MCF 10A (cell line): Measurements from ENCODE around the gene AP3S2. TPM values are rescaled to one million over a fixed set of nuclear protein-coding genes. Genes with fewer than 3 reads are reported as not detected.

Experiments
- BruUV-seq: library from RNA; stranded (reverse); fragments of 400-500 nt; replicated peaks from 2 replicates; lab custom pipeline; 2021; lab: Mats Ljungman, UMichigan
- CTCF ChIA-PET: fragments of 300-600 bp; sonication (Branson Sonifier 250); formaldehyde crosslinking; extraction: SDS; loops from one replicate; lab custom pipeline; 2021; ENCODE audit warnings: antibody characterized with exemption, inconsistent platforms; lab: Yijun Ruan, JAX
- POLR2A ChIA-PET: fragments of 300-600, 350-650 bp; sonication (Branson Sonifier 250); formaldehyde crosslinking; extraction: SDS; loops from one replicate; lab custom pipeline; 2020; ENCODE audit warnings: antibody characterized with exemption, inconsistent platforms; lab: Yijun Ruan, JAX
- DNase-seq: peaks from one replicate; pipeline ENCODE4 v3.0.0-alpha.2; 2018; ENCODE audit not compliant: unreplicated experiment
- H3K27ac Mint-ChIP-seq: one replicate; pipeline ENCODE4 v1.8.0; 2022; ENCODE audit warnings: mild to moderate bottlenecking, low read depth, mixed read lengths; ENCODE audit not compliant: unreplicated experiment
- H3K27me3 Mint-ChIP-seq: one replicate; pipeline ENCODE4 v1.8.0; 2022; ENCODE audit warnings: mixed read lengths; ENCODE audit not compliant: insufficient read depth, unreplicated experiment
- H3K36me3 Mint-ChIP-seq: one replicate; pipeline ENCODE4 v1.8.0; 2022; ENCODE audit warnings: mild to moderate bottlenecking, moderate library complexity, mixed read lengths; ENCODE audit not compliant: insufficient read depth, unreplicated experiment
- H3K4me1 Mint-ChIP-seq: one replicate; pipeline ENCODE4 v1.8.0; 2022; ENCODE audit warnings: mixed read lengths; ENCODE audit not compliant: insufficient read depth, unreplicated experiment
- H3K4me3 Mint-ChIP-seq: one replicate; pipeline ENCODE4 v1.8.0; 2022; ENCODE audit warnings: mild to moderate bottlenecking, moderate library complexity, mixed read lengths; ENCODE audit not compliant: unreplicated experiment
- H3K9me3 Mint-ChIP-seq: one replicate; pipeline ENCODE4 v1.8.0; 2022; ENCODE audit warnings: mixed read lengths; ENCODE audit not compliant: unreplicated experiment
- intact Hi-C: fragments of 100-400 bp; cut with micrococcal nuclease; formaldehyde crosslinking; loops from 2 replicates; pipeline ENCODE4 v1.14.1; 2022
- total RNA-seq: library from RNA; stranded (reverse); gene quantifications from 2 replicates; pipeline ENCODE4 v1.2.3, GENCODE V29; 2022
- TF ChIP-seq, protein P1 (sequence below): fragments of 200-600 bp; IDR thresholded peaks from one replicate; pipeline ENCODE4 v1.8.0; 2022; ENCODE audit warnings: antibody characterized with exemption, mild to moderate bottlenecking; ENCODE audit not compliant: unreplicated experiment

Gene AP3S2
- total RNA-seq, 1 experiment from 2014 or later, result 38.4 TPM

DNA sequence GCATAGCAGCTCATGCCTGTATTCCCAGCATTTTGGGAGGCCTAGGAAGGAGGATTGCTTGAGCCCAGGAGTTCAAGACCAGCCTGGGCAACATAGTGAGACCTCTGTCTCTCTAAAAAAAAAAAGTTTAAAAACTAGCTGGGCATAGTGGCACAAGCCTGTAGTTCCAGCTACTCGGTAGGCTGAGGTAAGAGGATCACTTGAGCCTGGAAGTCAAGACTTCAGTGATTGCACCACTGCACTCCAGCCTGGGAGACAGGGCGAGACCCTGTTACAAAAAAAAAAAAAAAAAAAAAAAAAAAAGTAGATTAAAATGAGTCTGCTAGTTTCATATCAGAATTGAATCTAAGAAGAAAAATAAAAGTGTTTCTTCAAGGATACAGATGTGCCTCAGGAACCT is 46.7 kb downstream of the AP3S2 start:
- BruUV-seq, result no TSS peak
- DNase-seq, result no peak
- Mint-ChIP-seq H3K4me3 (no peak overlapping the region), H3K27ac (peak overlapping the region; percentile 80), H3K9me3 (no peaks in the 10 kb centered on the region), H3K27me3 (no peaks in the 10 kb centered on the region), H3K4me1 (peaks cover 43% of the 10 kb centered on the region), H3K36me3 (peaks cover 37% of the 10 kb centered on the region)
- intact Hi-C loops, result no loop called here
- ChIA-PET CTCF (interaction anchor here (1.1 to 6.3 kb wide), 5 partner anchors 25 to 108 kb away, joined by 3 to 38 read pairs (median 4); no protein-coding TSS in a partner anchor), POLR2A (interaction anchor here (1.4 to 6.1 kb wide), 4 partner anchors 9 to 79 kb away, joined by 3 to 64 read pairs (median 12); partner anchors contain the start of gene ANPEP)
- TF ChIP-seq, protein P1, sequence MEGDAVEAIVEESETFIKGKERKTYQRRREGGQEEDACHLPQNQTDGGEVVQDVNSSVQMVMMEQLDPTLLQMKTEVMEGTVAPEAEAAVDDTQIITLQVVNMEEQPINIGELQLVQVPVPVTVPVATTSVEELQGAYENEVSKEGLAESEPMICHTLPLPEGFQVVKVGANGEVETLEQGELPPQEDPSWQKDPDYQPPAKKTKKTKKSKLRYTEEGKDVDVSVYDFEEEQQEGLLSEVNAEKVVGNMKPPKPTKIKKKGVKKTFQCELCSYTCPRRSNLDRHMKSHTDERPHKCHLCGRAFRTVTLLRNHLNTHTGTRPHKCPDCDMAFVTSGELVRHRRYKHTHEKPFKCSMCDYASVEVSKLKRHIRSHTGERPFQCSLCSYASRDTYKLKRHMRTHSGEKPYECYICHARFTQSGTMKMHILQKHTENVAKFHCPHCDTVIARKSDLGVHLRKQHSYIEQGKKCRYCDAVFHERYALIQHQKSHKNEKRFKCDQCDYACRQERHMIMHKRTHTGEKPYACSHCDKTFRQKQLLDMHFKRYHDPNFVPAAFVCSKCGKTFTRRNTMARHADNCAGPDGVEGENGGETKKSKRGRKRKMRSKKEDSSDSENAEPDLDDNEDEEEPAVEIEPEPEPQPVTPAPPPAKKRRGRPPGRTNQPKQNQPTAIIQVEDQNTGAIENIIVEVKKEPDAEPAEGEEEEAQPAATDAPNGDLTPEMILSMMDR, result no peak

DNA sequence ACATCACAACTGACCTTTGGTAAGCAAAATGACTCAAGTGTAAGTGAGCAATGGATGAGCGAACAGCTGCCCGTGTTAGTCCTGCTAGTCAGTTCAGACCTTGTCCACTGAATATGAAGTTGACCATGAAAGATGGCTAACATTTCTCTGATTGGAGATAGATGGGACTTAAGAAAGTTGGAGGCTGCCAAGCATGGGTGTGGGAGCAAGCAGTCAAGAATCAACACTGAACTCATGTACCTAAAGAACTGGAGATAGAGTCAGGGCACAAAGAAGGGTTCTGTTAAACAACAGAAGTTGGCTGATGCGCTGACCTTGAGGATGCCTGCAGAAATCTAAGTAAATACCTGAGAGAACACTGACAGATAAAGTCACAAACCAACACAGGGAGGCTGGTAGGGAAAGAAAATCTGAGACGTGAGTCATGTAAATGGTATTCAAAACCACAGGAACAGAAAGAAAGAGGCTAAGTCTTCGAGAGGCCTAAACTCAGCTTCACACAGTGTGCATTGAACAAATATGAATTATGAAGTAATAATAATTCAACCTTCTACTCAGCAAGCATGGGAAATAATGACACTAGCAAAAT is 48.4 kb downstream of the AP3S2 start:
- Mint-ChIP-seq H3K27ac (peak overlapping the region; percentile 80), H3K27me3 (no peaks in the 10 kb centered on the region), H3K9me3 (no peaks in the 10 kb centered on the region), H3K4me3 (no peak overlapping the region), H3K36me3 (peaks cover 35% of the 10 kb centered on the region), H3K4me1 (peaks cover 48% of the 10 kb centered on the region)
- BruUV-seq, result no TSS peak
- TF ChIP-seq, protein P1, result no peak
- CTCF ChIA-PET, result interaction anchor here (0.6 to 6.3 kb wide), 5 partner anchors 30 to 242 kb away, joined by 3 to 38 read pairs (median 3); no protein-coding TSS in a partner anchor
- peak; percentile 88 for DNase-seq
- POLR2A ChIA-PET, result interaction anchor here (0.6 to 6.1 kb wide), 7 partner anchors 8 to 417 kb away, joined by 3 to 64 read pairs (median 3); partner anchors contain the start of gene ANPEP
- intact Hi-C loops, result loop anchor here (1.0 kb wide), 1 partner anchor 33 kb away; no protein-coding TSS in a partner anchor

DNA sequence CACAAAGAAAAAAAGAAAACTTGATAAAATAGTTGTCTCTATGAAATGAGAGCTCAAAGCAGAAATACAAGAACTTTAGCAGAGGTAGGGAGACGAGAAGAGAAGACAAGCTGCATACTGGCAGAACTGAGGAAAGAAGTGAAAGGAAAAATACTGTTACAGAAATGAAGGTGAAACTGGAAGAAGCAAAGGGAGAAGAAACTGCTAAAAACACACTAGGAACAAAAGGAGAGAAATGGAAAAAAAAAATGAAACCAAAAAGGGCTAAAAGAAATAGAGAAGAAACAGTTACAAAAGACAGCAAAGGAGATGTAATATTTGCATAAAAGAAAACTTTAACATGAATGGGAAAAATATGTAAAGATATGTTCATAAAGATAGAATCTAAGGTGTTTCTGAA is 51.8 kb downstream of the AP3S2 start:
- Mint-ChIP-seq H3K4me1 (peaks cover 48% of the 10 kb centered on the region), H3K27ac (peak overlapping the region; percentile 88), H3K9me3 (no peaks in the 10 kb centered on the region), H3K27me3 (no peaks in the 10 kb centered on the region), H3K4me3 (no peak overlapping the region), H3K36me3 (peaks cover 29% of the 10 kb centered on the region)
- TF ChIP-seq, protein P1, result no peak
- intact Hi-C loops, result no loop called here
- ChIA-PET CTCF (interaction anchor here (0.9 to 1.2 kb wide), 3 partner anchors 19 to 80 kb away, joined by 3 to 5 read pairs (median 4); no protein-coding TSS in a partner anchor), POLR2A (no interaction called here)
- no peak for DNase-seq
- BruUV-seq, result no TSS peak

DNA sequence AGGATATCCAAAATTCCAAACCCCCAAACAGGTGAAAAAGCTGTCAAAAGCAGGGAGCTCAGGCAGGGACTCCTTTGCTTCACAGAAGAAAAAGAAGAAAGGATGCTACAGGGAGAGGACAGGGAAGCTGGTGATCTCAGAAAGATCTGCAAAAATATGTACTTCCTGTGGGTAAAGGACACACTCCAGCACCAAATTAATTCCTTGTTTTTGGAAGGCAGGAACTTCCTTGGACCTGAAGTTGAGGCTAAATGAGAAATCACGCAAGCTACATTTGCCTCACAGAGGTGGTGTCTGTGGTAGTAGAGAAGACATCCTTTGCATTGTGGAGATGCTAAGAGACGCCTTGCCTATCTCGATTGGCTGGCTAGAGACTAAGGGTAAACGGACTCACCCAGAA is 52.5 kb downstream of the AP3S2 start:
- ChIA-PET CTCF (interaction anchor here (0.9 to 1.7 kb wide), 6 partner anchors 18 to 101 kb away, joined by 3 to 5 read pairs (median 4); no protein-coding TSS in a partner anchor), POLR2A (no interaction called here)
- DNase-seq, result no peak
- TF ChIP-seq, protein P1, result no peak
- Mint-ChIP-seq H3K4me3 (no peak overlapping the region), H3K27ac (no peak overlapping the region), H3K4me1 (peaks cover 54% of the 10 kb centered on the region), H3K27me3 (no peaks in the 10 kb centered on the region), H3K36me3 (peaks cover 29% of the 10 kb centered on the region), H3K9me3 (no peaks in the 10 kb centered on the region)
- intact Hi-C loops, result no loop called here
- no TSS peak for BruUV-seq
